Retinal pigment epithelial cell (primary cell): ENCODE results near the gene CSNK2B.

Source experiments
- DNase-seq: peaks from one replicate; pipeline ENCODE4 v3.0.0-alpha.2; 2010; ENCODE audit warnings: low read depth
- H3K4me3 ChIP-seq: 2 replicates; pipeline ENCODE4 v1.5.1; 2011; ENCODE audit warnings: mild to moderate bottlenecking, low read length, control low read depth, moderate library complexity
- TF ChIP-seq, protein P1 (sequence below): conservative IDR thresholded peaks from 2 replicates; pipeline ENCODE4 v1.5.1; 2011; ENCODE audit warnings: low read depth, low read length, control low read depth, inconsistent platforms

The CSNK2B gene

DNA sequence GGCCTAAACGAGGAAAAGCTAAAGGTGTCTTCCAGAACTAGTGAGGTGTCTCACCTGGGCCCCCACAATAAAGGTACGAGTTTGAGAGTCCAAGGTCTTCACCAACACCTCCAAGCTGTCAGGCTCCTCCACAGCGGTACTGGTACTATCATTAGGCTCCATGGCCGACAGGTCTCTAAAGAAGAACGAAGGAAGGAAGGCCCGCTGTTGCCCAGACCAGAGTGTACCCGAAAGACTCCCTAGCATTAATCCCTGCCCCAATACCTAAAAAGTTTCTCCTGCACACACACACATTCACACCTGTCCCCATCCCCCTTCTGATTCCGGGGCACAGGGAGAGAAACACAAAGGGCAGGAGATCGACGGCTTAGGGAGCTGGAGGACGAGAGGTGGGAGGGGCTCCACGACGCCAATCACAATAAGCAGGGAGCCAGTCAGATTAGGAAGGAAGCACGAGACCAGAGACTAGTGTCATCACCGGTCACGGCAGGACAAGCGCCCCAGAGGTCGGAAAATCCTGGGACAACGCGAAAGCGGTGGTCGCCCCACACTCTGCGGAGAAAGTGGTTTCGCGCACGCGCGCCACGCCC is 14.2 kb upstream of the CSNK2B start:
- H3K4me3 ChIP-seq: peak overlapping the region; percentile 86
- peak; percentile 46 for DNase-seq
- TF ChIP-seq, protein P1, sequence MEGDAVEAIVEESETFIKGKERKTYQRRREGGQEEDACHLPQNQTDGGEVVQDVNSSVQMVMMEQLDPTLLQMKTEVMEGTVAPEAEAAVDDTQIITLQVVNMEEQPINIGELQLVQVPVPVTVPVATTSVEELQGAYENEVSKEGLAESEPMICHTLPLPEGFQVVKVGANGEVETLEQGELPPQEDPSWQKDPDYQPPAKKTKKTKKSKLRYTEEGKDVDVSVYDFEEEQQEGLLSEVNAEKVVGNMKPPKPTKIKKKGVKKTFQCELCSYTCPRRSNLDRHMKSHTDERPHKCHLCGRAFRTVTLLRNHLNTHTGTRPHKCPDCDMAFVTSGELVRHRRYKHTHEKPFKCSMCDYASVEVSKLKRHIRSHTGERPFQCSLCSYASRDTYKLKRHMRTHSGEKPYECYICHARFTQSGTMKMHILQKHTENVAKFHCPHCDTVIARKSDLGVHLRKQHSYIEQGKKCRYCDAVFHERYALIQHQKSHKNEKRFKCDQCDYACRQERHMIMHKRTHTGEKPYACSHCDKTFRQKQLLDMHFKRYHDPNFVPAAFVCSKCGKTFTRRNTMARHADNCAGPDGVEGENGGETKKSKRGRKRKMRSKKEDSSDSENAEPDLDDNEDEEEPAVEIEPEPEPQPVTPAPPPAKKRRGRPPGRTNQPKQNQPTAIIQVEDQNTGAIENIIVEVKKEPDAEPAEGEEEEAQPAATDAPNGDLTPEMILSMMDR: no peak

GRCh38 chr6:31652925-31653724 is 12.8 kb upstream of the CSNK2B start:
- no peak for DNase-seq
- peak overlapping the region; percentile 86 for H3K4me3 ChIP-seq
- TF ChIP-seq, protein P1: no peak

- no peak overlapping the region for H3K4me3 ChIP-seq
- no peak for DNase-seq
- TF ChIP-seq, protein P1: no peak
Observed at GRCh38 chr6:31654574-31655348, 11.1 kb upstream of the CSNK2B start.

GRCh38 chr6:31655349-31656237 is 10.3 kb upstream of the CSNK2B start, which contains the start of gene APOM:
Gene APOM, plus strand, starts transcription at chr6:31655894. Its CDS starts 73 bp downstream, at chr6:31655967.
- no peak within 1 kb of the TSS for H3K4me3 ChIP-seq
- no peak for DNase-seq
- TF ChIP-seq, protein P1: no peak

GRCh38 chr6:31657406-31658157 is 8.3 kb upstream of the CSNK2B start:
- DNase-seq: no peak
- TF ChIP-seq, protein P1: no peak
- no peak overlapping the region for H3K4me3 ChIP-seq
